Ovary (tissue), 9 donors: ENCODE results near the gene PHC2. TPM values are rescaled to one million over a fixed set of nuclear protein-coding genes. Genes with fewer than 3 reads are reported as not detected.

ENCODE experiments used
- DNase-seq, 5 donors: peaks; one replicate each; pipeline ENCODE4 v3.0.0-alpha.2; 2019 to 2020
- H3K27ac ChIP-seq, 2 donors: fragments of 200-600 bp; one replicate each; pipeline versions ENCODE4 v1.5.1 to v1.8.0; 2019 to 2022
- H3K27me3 ChIP-seq: fragments of 200-600 bp; one replicate; pipeline ENCODE4 v1.8.0; 2022
- H3K36me3 ChIP-seq: fragments of 200-600 bp; sonication (generic); one replicate; pipeline ENCODE4 v1.5.1; 2019
- H3K4me1 ChIP-seq: one replicate; pipeline ENCODE4 v1.8.1; 2013; ENCODE audit warnings: mild to moderate bottlenecking, moderate library complexity; ENCODE audit not compliant: insufficient read depth
- H3K4me3 ChIP-seq: fragments of 200-600 bp; sonication (generic); one replicate; pipeline ENCODE4 v1.5.1; 2017
- H3K9me3 ChIP-seq, 2 donors: fragments of 200-600 bp in 1 of 2; sonication (generic) in 1 of 2; one replicate each; pipeline versions ENCODE4 v1.5.1 to v1.8.1; 2013 to 2019; ENCODE audit warnings: mild to moderate bottlenecking in 1 of 2, moderate library complexity in 1 of 2
- EP300 ChIP-seq: sonication (generic); formaldehyde crosslinking; IDR thresholded peaks from one replicate; pipeline ENCODE4 v1.6.1; 2017; ENCODE audit warnings: antibody characterized with exemption
- POLR2A ChIP-seq: fragments of 450-650 bp; IDR thresholded peaks from one replicate; pipeline ENCODE4 v1.6.1; 2017; ENCODE audit warnings: antibody characterized with exemption, mild to moderate bottlenecking, moderate library complexity
- WGBS, 3 donors: extraction: QIAGEN DNeasy Blood & Tissue Kit in 1 of 3; methylation state at CpG; one replicate each; pipeline versions ENCODE4 v1.1.5 to v1.1.7; 2013 to 2017; 5-methylcytosine and 5-hydroxymethylcytosine counted together
- intact Hi-C, 4 donors: fragments of 100-400 bp; cut with DNase I; formaldehyde crosslinking; loops; one replicate each; pipeline versions ENCODE4 v1.11.0 to v1.15.1; 2022 to 2023
- polyA plus RNA-seq, 2 donors: library from polyadenylated mRNA; stranded (reverse); fragments of 200-250 nt in 1 of 2; fragments of 350-450 nt in 1 of 2; fragmentation: Illumina TruSeq in 1 of 2; extraction: RNeasy Lipid Tissue Mini Kit (QIAGEN cat#74804) in 1 of 2; gene quantifications; one replicate each; pipeline ENCODE4 v1.2.3, GENCODE V29; 2013 to 2014
- total RNA-seq, 7 donors: library from RNA; depleted of rRNA in 2 of 7; stranded (reverse); fragments of >200 nt in 2 of 7; fragmentation: NEBNext Ultra II Directional in 3 of 7; extraction: Animal tissue kit (Norgen Biotek cat#: 25700) in 3 of 7; gene quantifications; one replicate each; pipeline versions ENCODE4 v1.1.0 to v1.2.4, GENCODE V29; 2016 to 2023
- TF ChIP-seq, protein P1 (sequence below), 3 donors: fragments of 450-650 bp in 2 of 3; fragments of 200-600 bp in 1 of 3; IDR thresholded peaks; one replicate each; pipeline versions ENCODE4 v1.5.1 to v1.8.0; 2016 to 2022; ENCODE audit warnings: antibody characterized with exemption in 3 of 3, mild to moderate bottlenecking in 1 of 3
- donor health status: DM: no; HTN: no; CAD: no; lungs with moderate emphysema.
- donor health status: DM: no; HTN: no; CAD: no.
- donor health status: Bipolar disorder and iron deficiency.
- donor health status: DM: yes; HTN: yes; CAD: no.
- donor health status: DM: no; HTN: no; CAD: no.
- donor health status: DM: yes; HTN: yes; CAD: no.

PHC2 gene
- total and polyA plus RNA-seq, 9 donors = 52.3 to 101 (median 85.5) TPM

GRCh38 chr1:33429332-33429731 is 1.6 kb downstream of the PHC2 start:
- Histone ChIP-seq H3K4me1 (peaks cover 7% of the 10 kb centered on the region), H3K4me3 (no peak overlapping the region)
- WGBS, 3 donors = 92 to 98% (median 96%) methylated on average over 2 of the region's 2 CpGs

DNA sequence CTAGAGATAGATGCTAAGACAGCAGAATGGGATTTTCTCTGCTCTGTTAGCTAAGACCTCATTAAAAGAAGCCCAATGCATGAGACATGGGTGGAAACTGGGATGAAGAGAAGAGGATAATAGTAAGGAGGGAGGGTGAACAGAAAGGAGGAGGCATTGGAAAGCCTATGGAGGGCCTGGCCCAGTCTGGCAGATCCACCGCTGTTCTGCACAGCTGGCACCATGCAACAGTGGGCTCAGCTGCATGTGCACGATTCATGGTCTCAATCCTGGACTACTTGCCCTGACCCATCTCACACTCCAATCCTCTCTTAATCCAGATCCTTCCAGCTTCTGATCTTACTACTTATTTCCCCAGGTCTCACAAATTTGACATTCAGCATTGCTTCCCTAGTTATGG is 2.2 kb downstream of the PHC2 start:
- Histone ChIP-seq H3K4me3 (no peak overlapping the region), H3K27me3 (no peaks in the 10 kb centered on the region), H3K27ac (no peak overlapping the region), H3K9me3 (no peaks in the 10 kb centered on the region), H3K4me1 (peaks cover 3% of the 10 kb centered on the region), H3K36me3 (no peaks in the 10 kb centered on the region)
- intact Hi-C loops = no loop called here
- TF ChIP-seq, protein P1, sequence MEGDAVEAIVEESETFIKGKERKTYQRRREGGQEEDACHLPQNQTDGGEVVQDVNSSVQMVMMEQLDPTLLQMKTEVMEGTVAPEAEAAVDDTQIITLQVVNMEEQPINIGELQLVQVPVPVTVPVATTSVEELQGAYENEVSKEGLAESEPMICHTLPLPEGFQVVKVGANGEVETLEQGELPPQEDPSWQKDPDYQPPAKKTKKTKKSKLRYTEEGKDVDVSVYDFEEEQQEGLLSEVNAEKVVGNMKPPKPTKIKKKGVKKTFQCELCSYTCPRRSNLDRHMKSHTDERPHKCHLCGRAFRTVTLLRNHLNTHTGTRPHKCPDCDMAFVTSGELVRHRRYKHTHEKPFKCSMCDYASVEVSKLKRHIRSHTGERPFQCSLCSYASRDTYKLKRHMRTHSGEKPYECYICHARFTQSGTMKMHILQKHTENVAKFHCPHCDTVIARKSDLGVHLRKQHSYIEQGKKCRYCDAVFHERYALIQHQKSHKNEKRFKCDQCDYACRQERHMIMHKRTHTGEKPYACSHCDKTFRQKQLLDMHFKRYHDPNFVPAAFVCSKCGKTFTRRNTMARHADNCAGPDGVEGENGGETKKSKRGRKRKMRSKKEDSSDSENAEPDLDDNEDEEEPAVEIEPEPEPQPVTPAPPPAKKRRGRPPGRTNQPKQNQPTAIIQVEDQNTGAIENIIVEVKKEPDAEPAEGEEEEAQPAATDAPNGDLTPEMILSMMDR (IDR thresholded peaks at IDR 0.05) = no peak
- TF ChIP-seq EP300 (no peak), POLR2A (no peak)
- WGBS, 3 donors = 89 to 98% (median 90%) methylated on average over 2 of the region's 2 CpGs
- no peak for DNase-seq

More at GRCh38 chr1:33429332-33429731, 1.6 kb downstream of the PHC2 start:
- Histone ChIP-seq H3K9me3 (no peaks in the 10 kb centered on the region), H3K27ac (no peak overlapping the region), H3K36me3 (no peaks in the 10 kb centered on the region), H3K27me3 (no peaks in the 10 kb centered on the region)
- no peak for TF ChIP-seq EP300
- no peak for TF ChIP-seq POLR2A
- TF ChIP-seq, protein P1 (IDR thresholded peaks at IDR 0.05) = no peak
- intact Hi-C loops = no loop called here
- DNase-seq = no peak

GRCh38 chr1:33426916-33427315 is 4.0 kb downstream of the PHC2 start:
- TF ChIP-seq, protein P1 (IDR thresholded peaks at IDR 0.05) = no peak
- TF ChIP-seq EP300 = no peak
- Histone ChIP-seq H3K27me3 (no peaks in the 10 kb centered on the region), H3K27ac (no peak overlapping the region), H3K4me3 (no peak overlapping the region), H3K36me3 (no peaks in the 10 kb centered on the region), H3K9me3 (no peaks in the 10 kb centered on the region), H3K4me1 (no peaks in the 10 kb centered on the region)
- WGBS, 3 donors = 72 to 83% (median 81%) methylated on average over 3 of the region's 3 CpGs
- DNase-seq = no peak
- intact Hi-C loops = no loop called here

- no peak overlapping the region for H3K27ac ChIP-seq
- intact Hi-C loops = no loop called here
- no peak for TF ChIP-seq POLR2A
- TF ChIP-seq, protein P1 (IDR thresholded peaks at IDR 0.05) = no peak
- no peak for TF ChIP-seq EP300
- no peaks in the 10 kb centered on the region for H3K36me3 ChIP-seq
- H3K4me3 ChIP-seq = no peak overlapping the region
- no peaks in the 10 kb centered on the region for H3K4me1 ChIP-seq
- no peaks in the 10 kb centered on the region for H3K27me3 ChIP-seq
- 93 to 97% (median 96%) methylated on average over 2 of the region's 2 CpGs for WGBS, 3 donors
- DNase-seq = no peak
- no peaks in the 10 kb centered on the region for H3K9me3 ChIP-seq
Measured at GRCh38 chr1:33425900-33426299, 5.0 kb downstream of the PHC2 start.

- 74 to 80% (median 77%) methylated on average over 2 of the region's 2 CpGs for WGBS, 3 donors
- Histone ChIP-seq H3K4me3 (no peak overlapping the region), H3K27ac (no peak overlapping the region), H3K9me3 (no peaks in the 10 kb centered on the region), H3K27me3 (no peaks in the 10 kb centered on the region), H3K4me1 (no peaks in the 10 kb centered on the region), H3K36me3 (no peaks in the 10 kb centered on the region)
- TF ChIP-seq, protein P1 (IDR thresholded peaks at IDR 0.05) = no peak
- TF ChIP-seq POLR2A = no peak
- no peak for TF ChIP-seq EP300
- intact Hi-C loops = no loop called here
- DNase-seq = no peak
Measured at GRCh38 chr1:33424610-33425009, 6.3 kb downstream of the PHC2 start.
